Progenitor cell of endocrine pancreas (in vitro differentiated cells): Measurements from ENCODE around the gene RPP40. TPM values are rescaled to one million over a fixed set of nuclear protein-coding genes. Genes with fewer than 3 reads are reported as not detected.
A peak's percentile ranks its signal among the peaks of the same experiment; 100 is the strongest.
"Not testable (repeated sequence)": the region's sequence is repeated elsewhere in the genome, so short reads cannot be mapped to it uniquely, and the experiment has no call there.

Source experiments
- DNase-seq: peaks from one replicate; pipeline ENCODE4 v3.0.0; 2021; ENCODE audit warnings: low spot score; ENCODE audit not compliant: unreplicated experiment
- H3K27ac Mint-ChIP-seq: 2 replicates; pipeline ENCODE4 v1.8.0; 2021; ENCODE audit warnings: mild to moderate bottlenecking, moderate library complexity, mixed read lengths
- H3K27me3 Mint-ChIP-seq: 2 replicates; pipeline ENCODE4 v1.8.0; 2021; ENCODE audit warnings: mixed read lengths
- H3K36me3 Mint-ChIP-seq: 2 replicates; pipeline ENCODE4 v1.8.0; 2022; ENCODE audit warnings: mixed read lengths; ENCODE audit not compliant: insufficient read depth
- H3K4me1 Mint-ChIP-seq: 2 replicates; pipeline ENCODE4 v1.8.0; 2021; ENCODE audit warnings: low read depth, mixed read lengths
- H3K4me3 Mint-ChIP-seq: 2 replicates; pipeline ENCODE4 v1.8.0; 2021; ENCODE audit warnings: low read depth, mild to moderate bottlenecking, moderate library complexity, mixed read lengths
- H3K9me3 Mint-ChIP-seq: 2 replicates; pipeline ENCODE4 v1.8.0; 2021; ENCODE audit warnings: low read depth, mixed read lengths
- CTCF ChIP-seq: fragments of 200-600 bp; sonication (generic); IDR thresholded peaks from one replicate; pipeline ENCODE4 v1.5.0; 2021; ENCODE audit warnings: antibody characterized with exemption, mild to moderate bottlenecking; ENCODE audit not compliant: unreplicated experiment
- total RNA-seq: library from RNA; stranded (reverse); gene quantifications from 2 replicates; pipeline ENCODE4 v1.2.1, GENCODE V29; 2021

Gene RPP40
- total RNA-seq, 1 donor from 2014 or later: 8.0 TPM

- DNase-seq: no peak
- Mint-ChIP-seq H3K4me3 (no peak overlapping the region), H3K27me3 (peaks cover 21% of the 10 kb centered on the region), H3K4me1 (peaks cover 13% of the 10 kb centered on the region), H3K27ac (no peak overlapping the region), H3K9me3 (no peaks in the 10 kb centered on the region), H3K36me3 (no peaks in the 10 kb centered on the region)
- no peak for TF ChIP-seq CTCF
These were observed 30.9 kb upstream of the RPP40 start for GRCh38 chr6:5034736-5035135.

GRCh38 chr6:5034328-5034727, 30.5 kb upstream of the RPP40 start:
- H3K27ac Mint-ChIP-seq: no peak overlapping the region

GRCh38 chr6:5033214-5033904, 29.5 kb upstream of the RPP40 start:
- not testable (repeated sequence) for H3K4me3 Mint-ChIP-seq, DNase-seq, H3K27ac Mint-ChIP-seq, H3K36me3 Mint-ChIP-seq, H3K9me3 Mint-ChIP-seq
- Mint-ChIP-seq H3K27me3 (peaks cover 21% of the 10 kb centered on the region), H3K4me1 (peaks cover 13% of the 10 kb centered on the region)

More at GRCh38 chr6:5034328-5034727, 30.5 kb upstream of the RPP40 start:
- TF ChIP-seq CTCF: no peak
- Mint-ChIP-seq H3K4me1 (peaks cover 13% of the 10 kb centered on the region), H3K36me3 (no peaks in the 10 kb centered on the region), H3K27me3 (peaks cover 21% of the 10 kb centered on the region), H3K9me3 (no peaks in the 10 kb centered on the region), H3K4me3 (no peak overlapping the region)
- DNase-seq: no peak

- H3K36me3 Mint-ChIP-seq, DNase-seq, H3K27ac Mint-ChIP-seq, H3K9me3 Mint-ChIP-seq: not testable (repeated sequence)
- Mint-ChIP-seq H3K4me3 (peak overlapping the region; percentile 29), H3K4me1 (peaks cover 13% of the 10 kb centered on the region), H3K27me3 (peaks cover 21% of the 10 kb centered on the region)
These were observed 28.9 kb upstream of the RPP40 start for GRCh38 chr6:5032706-5033105.

- Mint-ChIP-seq H3K4me1 (peaks cover 16% of the 10 kb centered on the region), H3K4me3 (no peak overlapping the region), H3K36me3 (no peaks in the 10 kb centered on the region), H3K9me3 (no peaks in the 10 kb centered on the region), H3K27me3 (peaks cover 16% of the 10 kb centered on the region), H3K27ac (no peak overlapping the region)
- no peak for TF ChIP-seq CTCF
- DNase-seq: no peak
These were observed 27.3 kb upstream of the RPP40 start for GRCh38 chr6:5031150-5031549.

- peak; percentile 77 for TF ChIP-seq CTCF
- no peak overlapping the region for H3K4me3 Mint-ChIP-seq
- no peaks in the 10 kb centered on the region for H3K9me3 Mint-ChIP-seq
- no peak overlapping the region for H3K27ac Mint-ChIP-seq
- DNase-seq: peak; percentile 66
- H3K27me3 Mint-ChIP-seq: peaks cover 16% of the 10 kb centered on the region
- H3K4me1 Mint-ChIP-seq: peaks cover 19% of the 10 kb centered on the region
- no peaks in the 10 kb centered on the region for H3K36me3 Mint-ChIP-seq
These were observed 26.8 kb upstream of the RPP40 start for GRCh38 chr6:5030596-5031136.
